CD1c-positive myeloid dendritic cell (primary cell): ENCODE data around the gene FOXN3.

ENCODE experiments used
- DNase-seq: peaks from one replicate; pipeline ENCODE4 v3.0.0-alpha.2; 2016; ENCODE audit errors: extremely low spot score

FOXN3 gene

DNA sequence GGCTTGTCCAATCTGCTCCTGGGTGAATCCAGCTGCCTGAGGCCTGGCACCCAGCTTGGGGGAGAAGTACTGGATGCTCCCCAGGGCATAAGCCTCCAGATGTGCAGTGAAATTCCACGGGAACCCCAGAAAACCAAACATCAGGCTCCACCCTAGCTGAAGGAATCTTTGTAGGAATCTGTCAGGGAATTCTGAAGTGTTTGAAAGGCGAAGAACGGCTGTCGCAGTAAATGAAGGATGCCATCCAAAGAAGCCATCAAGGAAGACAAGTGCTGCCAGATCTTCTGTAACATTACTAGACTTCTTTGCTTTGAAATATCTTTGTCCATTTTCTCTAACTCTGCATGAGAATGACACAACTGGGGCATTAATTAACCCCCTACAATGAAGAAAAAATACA, 219.4 kb downstream of the FOXN3 start:
- no peak for DNase-seq

DNA sequence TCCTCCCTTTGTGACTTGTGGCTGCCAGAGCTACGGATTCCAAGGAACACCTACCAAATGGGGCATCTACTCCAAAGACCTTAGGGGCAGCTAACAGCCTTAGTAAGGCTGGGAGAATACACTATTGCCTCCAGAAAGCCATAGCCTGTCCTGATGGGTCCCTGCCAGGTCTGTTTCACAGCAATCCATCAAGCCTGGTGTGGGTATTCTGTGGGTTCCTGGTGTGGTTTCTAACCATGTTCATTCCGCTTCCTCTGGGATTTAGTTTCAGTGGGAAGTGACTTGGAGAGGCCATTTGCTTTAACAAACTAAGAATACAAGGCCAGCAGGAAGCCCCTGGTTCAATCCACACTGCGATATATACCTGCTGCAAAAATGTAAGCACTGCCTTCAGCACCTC, 220.5 kb downstream of the FOXN3 start:
- DNase-seq = no peak

DNA sequence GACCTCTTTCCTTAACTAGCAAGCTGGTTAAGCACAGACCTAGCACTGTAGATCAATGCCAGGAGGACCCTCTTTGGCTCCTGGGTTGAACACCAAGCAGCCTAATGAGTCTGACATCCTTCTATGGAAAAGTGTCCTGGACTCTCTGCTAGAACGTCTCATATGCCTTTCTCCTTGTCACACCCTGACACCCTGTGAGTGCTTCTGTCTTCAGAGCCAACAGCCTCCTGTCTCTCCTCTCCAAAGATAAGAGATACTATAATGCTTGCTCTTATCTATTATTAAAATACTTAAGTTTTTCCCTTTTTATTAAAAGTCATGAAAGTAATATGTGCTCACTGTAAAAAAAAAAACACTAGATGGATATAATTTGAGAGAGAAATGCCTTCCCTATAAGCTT, 222.7 kb downstream of the FOXN3 start:
- no peak for DNase-seq

DNA sequence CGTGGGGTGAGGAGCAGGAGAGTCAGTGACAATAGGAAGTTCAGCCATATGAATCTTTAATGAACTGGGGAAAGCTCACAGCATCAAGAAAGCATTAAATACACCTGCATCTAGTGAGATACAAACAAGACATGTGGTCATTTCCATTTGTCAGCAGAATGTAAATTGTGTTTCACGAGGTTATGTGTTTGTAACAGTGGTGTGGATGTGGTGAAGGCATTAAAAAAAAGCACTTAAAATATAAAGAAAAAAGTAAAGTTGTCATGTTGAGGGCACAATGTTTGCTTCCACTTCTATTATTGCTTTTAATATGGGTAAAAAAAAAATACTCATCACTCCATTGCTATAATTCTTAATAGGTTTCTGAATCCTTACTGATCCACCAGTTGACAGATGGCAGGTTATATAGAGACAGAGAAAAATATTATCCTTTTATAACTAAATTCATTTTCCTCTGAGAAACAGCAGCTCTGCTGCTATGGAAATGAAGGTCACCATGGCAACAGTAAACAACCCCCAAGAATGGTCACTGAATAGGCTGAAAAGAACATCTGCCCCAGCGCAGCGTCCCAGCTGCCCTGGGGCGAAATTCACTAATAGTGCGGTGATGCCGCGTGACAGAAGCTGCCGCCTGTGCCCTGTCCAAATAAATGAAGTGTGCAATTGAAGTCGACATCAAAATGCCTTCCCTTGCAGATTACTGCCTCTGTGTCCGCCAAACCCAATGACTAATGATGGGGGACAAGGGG, 226.1 kb downstream of the FOXN3 start:
- DNase-seq = no peak

DNA sequence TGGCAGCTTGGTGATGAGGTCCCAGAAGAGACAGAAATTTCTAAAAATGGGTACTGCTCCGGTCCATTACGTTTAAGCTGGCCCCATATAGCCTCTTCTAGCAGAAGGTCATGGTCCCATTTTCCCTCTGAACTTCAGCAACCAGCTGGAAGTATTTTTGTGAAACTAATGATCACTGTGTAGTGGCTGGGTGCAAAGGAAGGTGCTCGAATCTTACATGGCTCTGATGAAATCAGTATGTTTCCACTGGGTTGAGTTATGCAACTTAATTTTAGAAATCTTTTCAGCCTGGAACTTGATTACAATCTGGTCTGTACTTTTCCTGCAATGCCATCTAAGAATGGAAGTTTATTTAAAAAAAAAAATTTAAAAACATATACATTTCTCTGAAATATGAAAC, 228.5 kb downstream of the FOXN3 start:
- DNase-seq = no peak

DNA sequence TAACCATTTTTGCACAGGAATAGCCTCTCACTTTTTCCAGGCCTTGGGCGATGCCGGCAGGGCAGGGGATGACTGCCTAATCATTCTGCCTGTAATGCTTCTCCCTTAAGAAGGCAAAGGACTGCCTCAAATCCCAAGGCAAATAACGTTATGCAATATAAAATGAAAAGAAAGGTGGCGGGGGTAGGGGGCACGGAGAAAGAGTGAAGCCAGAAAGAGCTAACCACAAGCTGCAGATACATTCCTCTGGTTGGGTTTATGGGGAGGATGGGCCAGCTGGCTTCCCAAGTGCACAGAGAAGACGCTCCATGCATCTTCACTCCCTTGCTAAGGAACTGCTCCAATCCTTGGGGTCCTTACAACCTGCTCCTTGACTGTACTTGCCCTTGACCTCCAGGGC, 229.5 kb downstream of the FOXN3 start:
- DNase-seq = no peak

DNA sequence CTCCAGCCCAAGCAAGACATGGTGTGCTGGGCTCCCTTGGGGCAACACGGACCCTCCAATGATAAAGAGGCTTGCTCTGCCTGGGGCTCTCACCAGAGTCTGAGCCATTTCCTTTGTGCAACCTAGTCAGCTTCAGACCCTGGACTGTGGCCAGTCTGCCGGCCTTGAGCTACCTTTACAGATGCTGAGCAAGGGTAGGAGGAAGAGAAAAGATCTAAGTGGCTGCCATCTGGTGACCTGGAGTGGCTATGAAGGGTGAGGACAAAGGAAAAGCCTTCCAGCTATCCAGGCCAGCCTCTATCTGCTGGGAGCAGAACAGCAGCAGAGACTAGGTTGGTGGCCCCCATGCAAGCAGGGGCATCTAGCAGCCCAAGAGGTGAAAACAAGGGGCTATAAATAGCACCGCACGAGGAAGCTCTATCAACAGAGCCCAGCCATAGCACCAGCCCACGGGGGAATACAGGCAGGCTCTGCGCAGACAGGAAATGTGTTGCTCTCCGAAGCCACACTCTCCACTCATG, 230.1 kb downstream of the FOXN3 start:
- no peak for DNase-seq

DNA sequence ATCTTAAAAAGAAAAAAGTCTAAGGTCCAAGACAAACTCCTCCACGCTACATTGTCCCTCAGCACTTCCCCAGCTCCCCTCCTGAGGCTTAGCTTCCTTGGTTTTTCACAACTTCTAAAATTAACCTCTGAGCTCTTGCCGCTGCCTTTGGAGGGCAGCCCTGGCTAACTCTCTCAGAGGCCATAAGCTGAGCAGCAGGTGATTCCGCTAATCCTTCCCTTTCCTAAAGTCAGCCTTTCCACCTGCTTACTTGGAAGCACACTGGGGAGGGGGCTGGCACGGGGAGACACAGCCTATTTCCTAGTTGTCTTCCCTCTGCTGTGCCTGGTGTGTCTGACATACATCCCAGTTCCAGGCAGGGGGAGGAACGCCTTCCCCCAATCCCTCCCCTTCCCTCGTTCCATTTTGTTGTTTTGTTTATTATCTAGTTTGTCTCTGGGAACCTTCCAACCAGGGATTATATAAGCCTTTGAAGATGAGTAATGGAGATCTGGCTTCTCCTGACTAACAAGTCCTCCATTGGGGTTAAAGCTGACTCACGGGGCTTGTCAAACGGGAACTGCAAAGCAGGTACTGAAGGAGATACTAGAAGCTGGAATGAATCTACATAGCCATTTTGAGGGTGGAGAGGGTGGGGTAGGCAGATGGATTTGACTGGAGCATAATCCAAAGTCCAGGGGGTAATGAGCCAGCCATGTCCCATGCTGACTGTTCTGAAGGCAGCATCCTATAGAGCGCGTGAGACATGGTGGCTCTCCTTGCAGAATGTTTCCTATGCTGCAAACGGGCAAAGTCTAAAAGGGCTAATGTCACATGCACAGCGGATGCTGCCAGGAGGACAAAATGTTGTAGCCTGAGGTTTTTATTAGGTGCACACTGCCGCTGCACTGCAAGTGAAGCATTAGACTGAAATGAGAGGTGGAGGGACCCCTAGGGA, 230.8 kb downstream of the FOXN3 start:
- DNase-seq = no peak

DNA sequence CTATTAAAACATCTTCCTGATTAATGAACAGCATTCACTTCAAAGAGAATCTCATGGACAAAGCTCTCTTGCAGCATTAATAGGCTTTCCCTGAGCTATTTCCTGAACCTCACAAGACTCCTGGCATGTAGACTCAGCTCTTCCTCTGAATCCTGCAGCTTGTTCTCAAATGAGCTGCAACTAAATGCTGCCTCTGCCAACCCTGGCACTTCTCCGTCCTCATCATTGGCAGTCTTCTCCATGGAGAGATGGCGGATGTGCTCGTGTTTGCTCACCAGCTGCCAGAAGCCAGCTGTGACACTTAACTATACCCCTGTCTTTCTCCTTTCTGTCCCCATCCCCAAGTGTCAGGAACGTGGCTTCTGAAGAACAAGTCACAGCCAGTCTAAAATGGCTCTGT, 232.1 kb downstream of the FOXN3 start:
- DNase-seq = no peak

DNA sequence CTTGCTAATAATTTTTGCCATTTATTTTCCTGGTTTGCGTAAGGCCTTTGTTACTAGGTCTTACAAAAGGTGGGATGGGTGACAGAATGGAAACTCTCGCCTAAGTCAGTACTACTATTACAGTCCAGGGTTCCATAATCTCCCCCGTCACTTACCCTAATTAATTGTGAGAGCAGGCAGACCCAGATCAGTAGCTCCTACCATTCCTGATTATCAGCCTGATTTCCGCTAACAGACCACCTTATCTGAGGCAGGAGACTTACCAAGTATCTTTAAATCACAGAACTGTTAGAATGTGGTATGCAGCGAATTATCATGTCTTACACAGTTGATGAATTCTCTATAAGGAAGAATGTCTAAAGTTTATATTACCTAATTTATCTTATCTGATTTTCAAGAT, 234.7 kb downstream of the FOXN3 start:
- DNase-seq = no peak

DNA sequence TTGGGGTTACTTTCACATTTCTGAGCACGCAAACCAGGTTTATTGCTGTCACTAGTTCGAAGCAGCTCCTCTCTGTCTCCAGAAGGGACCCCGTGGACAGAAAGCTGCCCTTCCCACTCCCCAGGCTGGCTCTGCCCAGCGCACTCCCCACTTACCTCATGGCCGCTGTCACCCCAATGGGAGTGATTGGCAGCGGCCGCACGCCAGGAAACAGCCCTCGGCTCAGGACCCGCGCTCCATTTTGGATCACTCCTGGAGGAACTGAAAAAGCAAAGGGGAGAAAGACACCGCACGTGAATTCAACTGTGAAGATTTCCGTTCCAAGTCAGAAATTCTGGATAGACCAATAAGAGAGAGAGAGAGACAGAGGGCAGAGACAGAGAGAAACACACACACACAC, 236.5 kb downstream of the FOXN3 start:
- DNase-seq = no peak

DNA sequence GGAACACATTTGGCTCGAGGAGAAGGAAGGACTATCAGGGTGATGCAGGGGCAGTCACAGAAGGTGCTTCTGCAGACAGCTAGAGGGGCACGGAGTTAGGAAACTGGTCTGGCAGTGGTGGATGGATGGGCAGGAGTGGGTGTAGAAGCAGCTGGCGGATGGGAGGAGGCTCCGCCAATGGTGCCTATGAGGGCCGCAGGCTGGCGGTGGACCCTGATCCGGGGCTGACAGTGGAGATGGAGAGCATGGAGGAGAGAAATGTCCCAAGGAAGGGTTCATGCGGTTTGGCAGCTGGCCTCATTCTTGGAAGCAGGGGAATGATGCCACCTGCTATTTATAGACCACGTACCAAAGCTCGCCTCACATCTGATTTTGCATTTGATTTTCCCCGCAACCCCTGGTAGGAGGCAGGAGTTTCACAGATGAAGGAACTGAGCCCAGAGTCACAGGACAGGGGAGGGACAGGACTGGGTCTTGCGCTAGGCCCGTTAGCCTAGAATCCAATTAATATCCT, 237.1 kb downstream of the FOXN3 start:
- DNase-seq = no peak

DNA sequence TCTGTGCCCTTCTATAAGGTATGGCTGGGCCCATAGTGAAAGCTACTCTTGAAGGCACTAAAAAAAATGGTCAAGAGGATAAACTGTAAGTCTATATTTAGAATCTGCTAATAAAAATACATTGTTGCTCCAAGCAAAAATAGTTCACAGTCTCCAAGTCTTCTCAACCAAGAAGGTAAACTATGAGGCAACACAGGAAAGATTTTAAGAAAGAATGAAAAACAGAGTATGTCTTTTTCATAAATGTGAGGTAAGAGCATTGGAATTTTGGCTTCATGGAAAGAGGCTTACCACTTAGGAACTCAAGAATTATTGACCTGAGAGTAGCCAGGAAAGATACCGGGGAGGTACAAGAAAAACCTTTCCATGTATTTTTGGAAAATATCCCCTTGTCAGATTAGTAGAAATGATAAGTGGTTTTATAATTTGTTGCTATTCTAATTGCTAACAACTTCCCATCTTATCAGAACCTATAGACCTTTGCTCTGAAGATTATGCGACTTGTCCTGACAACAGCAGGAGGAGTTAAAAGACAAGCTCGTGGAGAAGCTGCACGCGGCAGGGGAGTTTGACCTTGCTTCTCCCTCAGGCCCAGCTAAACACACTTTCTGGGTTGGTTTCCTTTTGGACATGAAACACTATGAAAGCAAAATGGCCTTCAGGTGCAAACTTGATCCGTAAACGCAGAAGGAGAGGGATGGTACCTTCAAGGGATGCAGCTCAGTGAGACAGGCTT, 238.1 kb downstream of the FOXN3 start:
- no peak for DNase-seq

DNA sequence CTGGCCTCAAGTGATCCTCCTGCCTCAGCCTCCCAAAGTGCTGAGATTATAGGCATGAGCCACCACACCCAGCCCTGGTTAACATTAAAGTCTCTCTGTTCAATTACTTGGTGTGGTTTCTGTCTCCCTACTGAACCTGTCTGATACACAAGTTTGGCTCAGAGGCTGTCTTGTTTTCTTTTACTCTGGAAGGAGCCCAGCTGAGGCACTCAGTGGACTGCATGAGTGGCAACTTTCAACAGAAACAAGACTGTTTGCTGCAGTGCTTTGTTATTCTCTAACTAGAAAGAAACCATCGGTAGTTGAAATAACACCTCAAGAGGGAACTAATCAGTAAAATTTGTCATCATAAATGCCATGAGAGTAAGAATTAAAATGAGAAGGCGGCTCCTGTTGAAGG, 238.7 kb downstream of the FOXN3 start:
- DNase-seq = no peak

DNA sequence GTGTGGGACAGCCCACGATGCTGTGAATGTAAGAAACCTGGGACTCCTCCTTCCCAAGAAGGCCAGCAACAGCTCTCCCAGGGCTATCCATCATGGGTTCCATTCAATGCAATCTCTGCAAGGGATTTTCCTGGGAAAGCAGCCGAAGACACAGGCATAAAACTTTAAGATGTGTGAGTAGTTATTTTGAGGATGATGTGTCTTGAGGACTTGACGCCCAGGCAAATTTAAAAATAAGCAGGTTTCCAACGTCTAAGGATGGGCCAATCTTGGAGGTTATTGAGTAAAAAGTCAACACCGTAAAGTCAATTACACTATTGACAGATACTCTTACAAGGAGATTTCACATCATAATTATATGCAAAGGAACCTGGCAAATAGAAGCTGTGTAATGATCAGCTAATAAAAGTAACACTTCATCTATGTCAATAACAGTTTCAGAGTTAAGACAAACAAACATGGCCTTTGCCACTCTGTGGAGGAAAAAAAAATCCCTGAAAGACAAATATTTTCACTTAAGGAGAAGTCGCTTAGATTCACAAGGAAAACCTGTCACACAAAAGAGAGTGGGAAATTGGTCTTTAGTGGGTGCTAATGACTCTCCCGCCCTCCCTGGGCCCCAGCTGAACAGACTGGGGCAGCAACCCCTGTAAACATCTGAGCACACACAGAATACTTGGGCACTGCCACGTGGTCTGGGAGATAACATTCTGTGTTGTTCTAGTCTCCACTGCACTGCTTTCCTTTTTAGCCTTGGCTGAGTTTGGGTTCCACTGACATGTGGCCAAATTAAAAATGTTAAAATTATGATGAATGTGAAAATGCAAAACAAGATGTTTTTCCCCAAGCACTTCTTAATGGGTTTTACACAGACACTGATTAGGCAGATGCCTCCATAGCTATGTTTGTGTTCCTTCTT, 240.9 kb downstream of the FOXN3 start:
- no peak for DNase-seq

DNA sequence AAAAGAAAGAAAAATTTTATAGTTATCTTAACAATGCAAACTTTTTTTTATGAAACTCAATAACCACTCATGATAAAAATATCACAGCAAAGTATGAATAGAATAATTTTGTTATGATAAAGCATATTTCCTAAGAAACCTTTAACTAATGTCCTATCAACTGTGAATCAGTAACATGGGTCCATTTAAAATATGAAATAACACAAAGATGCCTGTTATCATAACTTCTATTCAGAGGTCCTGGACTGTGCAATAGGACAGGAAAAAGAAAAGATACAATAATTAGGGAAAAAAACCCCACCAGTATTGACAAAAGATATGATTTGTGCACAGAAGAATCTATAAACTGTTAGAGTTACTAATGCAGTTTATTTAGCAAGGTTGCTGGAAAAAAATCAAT, 245.4 kb downstream of the FOXN3 start:
- no peak for DNase-seq

DNA sequence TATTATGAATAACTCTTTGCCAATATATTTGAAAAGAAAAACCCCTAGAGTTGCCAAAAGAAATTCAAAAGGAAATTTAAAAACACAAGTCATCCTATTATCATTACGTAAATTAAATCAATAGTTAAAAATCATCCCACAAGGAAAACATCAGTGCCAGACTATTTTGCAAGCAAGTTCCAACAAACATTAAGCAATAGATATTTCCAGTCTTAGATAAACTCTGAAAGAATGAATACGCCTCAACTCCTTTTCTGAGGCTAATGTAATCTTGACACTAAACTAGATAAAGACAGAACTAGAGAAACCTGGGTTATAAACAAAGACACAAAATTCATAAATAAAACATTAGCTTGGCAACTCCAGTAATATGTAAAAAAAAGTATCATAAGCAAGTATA, 245.9 kb downstream of the FOXN3 start:
- no peak for DNase-seq

DNA sequence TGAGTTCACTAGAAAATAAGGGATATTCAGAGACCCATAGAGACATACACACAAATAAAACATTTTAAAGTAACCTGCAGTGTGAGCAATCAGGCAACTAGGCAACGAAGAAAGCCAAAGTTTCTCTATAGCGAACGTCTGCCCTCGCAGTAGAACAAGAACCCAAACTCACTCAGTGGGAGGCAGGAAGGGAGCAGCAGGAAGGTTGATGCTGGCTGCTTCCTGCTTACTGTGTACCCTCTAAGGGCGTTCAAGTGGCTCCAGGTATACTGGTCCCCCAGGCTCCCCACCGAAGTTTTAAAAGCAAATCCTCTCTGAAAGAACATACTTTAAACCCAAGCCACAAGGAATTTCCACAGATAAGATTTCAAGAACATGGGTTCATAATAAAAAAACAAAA, 249.3 kb downstream of the FOXN3 start:
- DNase-seq = no peak

DNA sequence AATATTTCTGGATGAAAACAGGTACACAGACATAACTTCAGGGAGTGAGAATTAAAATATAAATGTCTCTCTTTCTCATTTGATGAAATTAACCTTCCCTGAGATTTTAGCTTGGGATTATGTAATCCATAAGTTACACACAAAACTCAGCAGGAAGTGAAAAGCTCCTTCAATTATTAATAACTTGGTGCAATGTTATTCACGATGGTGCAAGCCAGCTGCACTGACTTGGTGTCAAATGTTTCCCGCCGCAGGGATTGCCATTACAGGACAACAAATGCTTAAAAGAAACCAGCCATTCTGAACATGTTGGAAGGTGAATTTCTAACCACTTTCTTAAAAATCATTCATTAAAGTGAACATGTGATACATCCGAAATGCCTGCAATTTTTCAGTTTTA, 250.4 kb downstream of the FOXN3 start:
- peak; percentile 22 for DNase-seq

DNA sequence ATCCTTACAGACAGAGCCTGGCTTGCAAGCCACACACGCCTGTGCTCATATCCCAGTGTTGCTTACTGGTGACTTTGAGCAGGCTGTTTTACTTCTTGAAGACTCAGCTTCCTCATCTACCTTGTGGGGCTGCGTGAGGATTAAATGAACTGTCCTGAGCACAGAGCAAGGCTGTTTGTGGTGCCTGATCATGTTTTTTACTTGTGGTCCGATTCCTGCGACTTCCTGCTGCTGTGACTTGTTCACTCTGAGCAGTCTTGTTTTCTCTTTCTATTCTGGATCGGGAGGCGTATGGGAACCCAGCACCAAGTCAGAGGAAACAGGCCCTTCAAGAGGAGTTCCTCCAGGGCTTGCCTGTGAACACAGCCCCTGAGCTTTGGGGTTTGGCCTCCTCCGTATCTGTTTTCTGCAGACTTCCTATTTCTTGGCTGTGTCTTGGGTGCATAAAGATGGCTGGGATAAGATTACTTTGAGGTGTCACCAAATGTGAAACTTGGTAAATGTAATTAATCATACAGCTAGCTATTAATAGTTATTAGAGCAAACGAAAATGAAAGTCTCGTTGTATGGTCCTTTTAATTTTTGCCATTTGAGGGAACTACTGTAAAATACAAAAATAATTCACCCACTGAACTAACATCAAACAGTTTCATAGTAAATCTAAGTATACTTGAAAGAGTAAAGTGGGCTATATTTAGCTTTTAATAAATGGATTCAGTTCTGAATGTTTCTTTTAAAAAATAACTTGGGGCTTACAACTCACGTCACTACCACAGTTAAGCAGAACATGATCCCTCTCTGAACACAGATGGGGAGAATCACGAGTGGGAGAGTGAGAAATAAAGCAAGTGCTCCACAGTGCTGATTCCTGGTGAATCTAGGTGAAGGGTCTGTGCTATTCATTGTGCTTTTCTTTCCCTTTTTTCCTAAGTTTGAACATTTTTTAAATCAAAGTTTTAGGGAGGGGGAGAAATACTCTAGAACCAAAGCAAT, 251.5 kb downstream of the FOXN3 start:
- DNase-seq = peak; percentile 55
